ENCODE data around the gene EFCAB6.

The EFCAB6 gene

GRCh38 chr22:43533156-43533530 lies 279.0 kb downstream of the EFCAB6 start:
- H3K4me3 ChIP-seq (ENCODE audit: low read depth, low read length) = no peak overlapping the region

GRCh38 chr22:43532301-43533155 lies 279.6 kb downstream of the EFCAB6 start:
- H3K4me3 ChIP-seq (ENCODE audit: low read depth, low read length) = no peak overlapping the region
- DNase-seq (ENCODE audit: low read depth, low spot score) = no peak
- TF ChIP-seq CTCF (IDR thresholded peaks at IDR 0.05; ENCODE audit: low read depth, low read length) = no peak
- in situ Hi-C loops (cut with HindIII; ENCODE audit: low sequenced_read_pairs) = no loop called here

More at GRCh38 chr22:43533156-43533530, 279.0 kb downstream of the EFCAB6 start:
- in situ Hi-C loops (cut with HindIII; ENCODE audit: low sequenced_read_pairs) = no loop called here
- no peak for DNase-seq (ENCODE audit: low read depth, low spot score)
- TF ChIP-seq CTCF (IDR thresholded peaks at IDR 0.05; ENCODE audit: low read depth, low read length) = no peak

GRCh38 chr22:43531651-43532050 lies 280.5 kb downstream of the EFCAB6 start:
- DNase-seq (ENCODE audit: low read depth, low spot score) = no peak
- in situ Hi-C loops (cut with HindIII; ENCODE audit: low sequenced_read_pairs) = no loop called here
- no peak for TF ChIP-seq CTCF (IDR thresholded peaks at IDR 0.05; ENCODE audit: low read depth, low read length)
- no peak overlapping the region for H3K4me3 ChIP-seq (ENCODE audit: low read depth, low read length)

GRCh38 chr22:43530349-43531201 lies 281.5 kb downstream of the EFCAB6 start:
- in situ Hi-C loops (cut with HindIII; ENCODE audit: low sequenced_read_pairs) = no loop called here
- no peak overlapping the region for H3K4me3 ChIP-seq (ENCODE audit: low read depth, low read length)
- no peak for TF ChIP-seq CTCF (IDR thresholded peaks at IDR 0.05; ENCODE audit: low read depth, low read length)
- no peak for DNase-seq (ENCODE audit: low read depth, low spot score)

GRCh38 chr22:43529934-43530333 lies 282.2 kb downstream of the EFCAB6 start:
- DNase-seq (ENCODE audit: low read depth, low spot score) = no peak
- no peak for TF ChIP-seq CTCF (IDR thresholded peaks at IDR 0.05; ENCODE audit: low read depth, low read length)
- no peak overlapping the region for H3K4me3 ChIP-seq (ENCODE audit: low read depth, low read length)
- in situ Hi-C loops (cut with HindIII; ENCODE audit: low sequenced_read_pairs) = no loop called here

GRCh38 chr22:43529461-43529860 lies 282.6 kb downstream of the EFCAB6 start:
- DNase-seq (ENCODE audit: low read depth, low spot score) = no peak
- in situ Hi-C loops (cut with HindIII; ENCODE audit: low sequenced_read_pairs) = no loop called here
- TF ChIP-seq CTCF (IDR thresholded peaks at IDR 0.05; ENCODE audit: low read depth, low read length) = no peak
- no peak overlapping the region for H3K4me3 ChIP-seq (ENCODE audit: low read depth, low read length)

Data from astrocyte of the spinal cord (primary cell).